Aortic smooth muscle cell (primary cell): ENCODE measurements around the gene SLC26A2. TPM values are rescaled to one million over a fixed set of nuclear protein-coding genes. Genes with fewer than 3 reads are reported as not detected.

ENCODE experiments used
- total RNA-seq: library from RNA; depleted of rRNA; stranded (reverse); fragments of >200 nt; gene quantifications from 2 replicates; pipeline ENCODE4 v1.2.3, GENCODE V29; 2014

Gene SLC26A2
- 14.5 and 15.1 TPM in 2 replicates for total RNA-seq

GRCh38 chr5:149960272-149961185, at the start of gene SLC26A2:
Gene SLC26A2 (plus strand): TSS chr5:149960758. CDS start chr5:149977653, 16,895 bp downstream.

GRCh38 chr5:149944666-149945065, 15.9 kb upstream of the SLC26A2 start, which contains the start of gene PDE6A:
Gene PDE6A (minus strand): TSS chr5:149944793. CDS start chr5:149944673, 120 bp downstream.

GRCh38 chr5:150000256-150000989, 39.9 kb downstream of the SLC26A2 start, which contains the start of the genes HMGXB3 and TIGD6:
Gene HMGXB3 (plus strand): TSS chr5:150000739. CDS start chr5:150004853, 4,114 bp downstream.
Gene TIGD6 (minus strand): TSS chr5:150000654. CDS start chr5:149996348, 4,306 bp downstream.

Other genes starting within 250 kb of the SLC26A2 start
- gene PPARGC1B, start 230.4 kb upstream of the SLC26A2 start, total RNA-seq, result under 0.01 and 0.06 TPM in 2 replicates
- gene PDE6A, start 16.0 kb upstream of the SLC26A2 start, total RNA-seq, result not detected in 2 replicates
- gene TIGD6, start 39.9 kb downstream of the SLC26A2 start, total RNA-seq, result 6.2 and 7.3 TPM in 2 replicates
- 32.6 and 35.1 TPM in 2 replicates for gene HMGXB3, start 40.0 kb downstream of the SLC26A2 start, total RNA-seq
- under 0.01 TPM in 1 of 2 replicates, not detected in the other for gene CSF1R, start 125.8 kb downstream of the SLC26A2 start, total RNA-seq
- 159 and 206 TPM in 2 replicates for gene PDGFRB, start 195.1 kb downstream of the SLC26A2 start, total RNA-seq
- gene CDX1, start 206.0 kb downstream of the SLC26A2 start, total RNA-seq, result 0.12 and 0.13 TPM in 2 replicates
- gene SLC6A7, start 229.3 kb downstream of the SLC26A2 start, total RNA-seq, result 0.06 TPM in 1 of 2 replicates, not detected in the other